ENCODE data around the gene PHF20.

The PHF20 gene

DNA sequence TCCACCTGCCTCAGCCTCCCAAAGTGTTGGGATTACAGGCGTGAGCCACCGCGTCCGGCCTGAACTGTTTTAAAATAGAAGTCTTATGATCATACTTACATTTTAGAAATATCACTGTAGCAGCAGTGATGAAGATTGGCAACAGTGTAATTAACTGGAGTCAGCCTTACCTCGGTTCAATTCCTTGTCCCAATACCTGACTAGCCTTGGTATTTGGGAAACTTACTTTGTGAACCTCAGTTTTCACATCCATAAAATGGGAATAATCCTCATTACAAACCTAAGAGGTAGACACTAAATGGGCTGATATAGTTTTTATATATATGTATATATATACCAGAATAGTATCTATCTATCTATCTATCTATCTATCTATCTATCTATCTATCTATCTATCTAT lies 19.3 kb downstream of the PHF20 start:
- no peak for DNase-seq (ENCODE audit: low spot score)
- in situ Hi-C loops (cut with MboI; ENCODE audit: low sequenced_read_pairs, unreplicated experiment): no loop called here
- TF ChIP-seq, protein P1, sequence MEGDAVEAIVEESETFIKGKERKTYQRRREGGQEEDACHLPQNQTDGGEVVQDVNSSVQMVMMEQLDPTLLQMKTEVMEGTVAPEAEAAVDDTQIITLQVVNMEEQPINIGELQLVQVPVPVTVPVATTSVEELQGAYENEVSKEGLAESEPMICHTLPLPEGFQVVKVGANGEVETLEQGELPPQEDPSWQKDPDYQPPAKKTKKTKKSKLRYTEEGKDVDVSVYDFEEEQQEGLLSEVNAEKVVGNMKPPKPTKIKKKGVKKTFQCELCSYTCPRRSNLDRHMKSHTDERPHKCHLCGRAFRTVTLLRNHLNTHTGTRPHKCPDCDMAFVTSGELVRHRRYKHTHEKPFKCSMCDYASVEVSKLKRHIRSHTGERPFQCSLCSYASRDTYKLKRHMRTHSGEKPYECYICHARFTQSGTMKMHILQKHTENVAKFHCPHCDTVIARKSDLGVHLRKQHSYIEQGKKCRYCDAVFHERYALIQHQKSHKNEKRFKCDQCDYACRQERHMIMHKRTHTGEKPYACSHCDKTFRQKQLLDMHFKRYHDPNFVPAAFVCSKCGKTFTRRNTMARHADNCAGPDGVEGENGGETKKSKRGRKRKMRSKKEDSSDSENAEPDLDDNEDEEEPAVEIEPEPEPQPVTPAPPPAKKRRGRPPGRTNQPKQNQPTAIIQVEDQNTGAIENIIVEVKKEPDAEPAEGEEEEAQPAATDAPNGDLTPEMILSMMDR (IDR thresholded peaks at IDR 0.05; ENCODE audit: borderline replicate concordance, control extremely low read depth, extremely low read depth, insufficient read depth, missing control alignments): no peak

DNA sequence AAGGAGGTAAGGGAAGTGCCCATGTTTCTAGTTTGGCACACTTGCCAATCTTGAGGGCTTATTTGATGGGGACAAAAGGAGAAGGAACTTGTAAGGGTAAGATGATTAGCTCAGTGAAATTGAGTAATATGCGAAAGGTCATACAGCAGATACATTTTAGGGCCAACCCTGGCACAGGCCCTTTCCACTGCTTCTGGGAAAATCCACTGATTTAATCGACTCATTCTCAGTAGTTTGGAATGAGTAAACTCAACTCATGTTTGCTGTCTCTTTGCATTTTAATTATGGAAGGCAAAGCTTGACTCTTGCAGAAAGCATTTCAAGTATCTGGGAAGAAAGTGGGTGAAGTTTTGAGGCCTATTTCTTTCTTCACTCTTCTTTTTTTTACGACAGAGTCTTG lies 20.0 kb downstream of the PHF20 start:
- in situ Hi-C loops (cut with MboI; ENCODE audit: low sequenced_read_pairs, unreplicated experiment): no loop called here
- no peak for DNase-seq (ENCODE audit: low spot score)

DNA sequence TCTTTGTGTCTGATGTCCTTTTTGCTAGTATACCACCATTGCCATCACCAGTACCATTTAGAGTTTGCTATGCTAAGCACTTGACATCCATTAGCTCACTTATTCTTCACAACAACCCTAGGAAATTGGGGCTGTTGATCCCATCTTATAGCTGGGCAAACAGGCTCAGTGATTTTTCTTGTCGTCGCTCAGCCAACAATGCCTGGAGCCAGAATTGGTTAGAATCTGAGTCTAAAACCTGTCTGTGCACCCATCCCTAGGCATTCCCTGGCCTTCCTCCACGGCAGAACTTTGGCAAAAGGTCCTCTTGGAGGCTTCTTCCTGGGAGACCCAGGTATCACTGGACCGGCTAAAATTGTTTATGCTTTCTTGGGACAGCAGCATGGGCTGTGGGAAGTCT lies 20.9 kb downstream of the PHF20 start:
- TF ChIP-seq, protein P1 (IDR thresholded peaks at IDR 0.05; ENCODE audit: borderline replicate concordance, control extremely low read depth, extremely low read depth, insufficient read depth, missing control alignments): no peak
- in situ Hi-C loops (cut with MboI; ENCODE audit: low sequenced_read_pairs, unreplicated experiment): no loop called here
- no peak for DNase-seq (ENCODE audit: low spot score)

More for the DNA sequence above, 20.0 kb downstream of the PHF20 start:
- TF ChIP-seq, protein P1 (IDR thresholded peaks at IDR 0.05; ENCODE audit: borderline replicate concordance, control extremely low read depth, extremely low read depth, insufficient read depth, missing control alignments): no peak

DNA sequence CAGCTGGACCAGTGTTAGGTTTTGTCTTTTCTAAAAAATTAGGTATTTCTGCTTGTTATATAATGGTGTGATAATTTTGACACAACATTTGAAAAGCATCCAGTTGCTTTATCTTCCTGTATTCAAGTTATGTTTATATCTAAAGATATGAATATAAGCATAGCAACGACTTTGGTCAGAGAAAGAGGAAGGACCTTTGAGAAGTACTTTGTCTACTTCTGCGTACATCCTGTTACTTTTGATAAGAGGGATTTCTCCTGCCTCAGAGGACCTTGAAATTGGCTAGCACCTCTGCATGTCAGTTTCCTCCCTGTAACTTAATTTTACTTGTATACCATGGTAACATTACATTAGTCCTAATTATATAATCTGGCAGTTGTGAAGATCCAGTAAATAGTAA lies 24.8 kb downstream of the PHF20 start:
- TF ChIP-seq, protein P1 (IDR thresholded peaks at IDR 0.05; ENCODE audit: borderline replicate concordance, control extremely low read depth, extremely low read depth, insufficient read depth, missing control alignments): no peak
- DNase-seq (ENCODE audit: low spot score): no peak
- in situ Hi-C loops (cut with MboI; ENCODE audit: low sequenced_read_pairs, unreplicated experiment): no loop called here

GRCh38 chr20:35801865-35802264 lies 30.1 kb downstream of the PHF20 start:
- no peak for DNase-seq (ENCODE audit: low spot score)
- in situ Hi-C loops (cut with MboI; ENCODE audit: low sequenced_read_pairs, unreplicated experiment): no loop called here
- TF ChIP-seq, protein P1 (IDR thresholded peaks at IDR 0.05; ENCODE audit: borderline replicate concordance, control extremely low read depth, extremely low read depth, insufficient read depth, missing control alignments): no peak

DNA sequence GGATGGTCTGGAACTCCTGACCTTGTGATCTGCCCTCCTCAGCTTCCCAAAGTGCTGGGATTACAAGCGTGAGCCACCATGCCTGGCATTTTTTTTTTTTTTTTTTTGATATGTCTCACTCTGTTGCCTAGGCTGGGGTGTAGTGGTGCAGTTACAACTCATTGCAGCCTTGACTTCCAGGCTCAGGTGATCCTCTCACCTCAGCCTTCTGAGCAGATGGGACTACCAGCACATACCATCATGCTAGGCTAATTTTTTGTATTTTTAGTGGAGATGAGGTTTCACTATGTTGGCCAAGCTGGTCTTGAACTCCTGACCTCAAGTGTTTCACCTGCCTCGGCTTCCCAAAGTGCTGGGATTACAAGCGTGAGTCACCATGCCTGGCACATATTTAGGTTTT lies 34.3 kb downstream of the PHF20 start:
- DNase-seq (ENCODE audit: low spot score): no peak
- TF ChIP-seq, protein P1 (IDR thresholded peaks at IDR 0.05; ENCODE audit: borderline replicate concordance, control extremely low read depth, extremely low read depth, insufficient read depth, missing control alignments): no peak
- in situ Hi-C loops (cut with MboI; ENCODE audit: low sequenced_read_pairs, unreplicated experiment): no loop called here

DNA sequence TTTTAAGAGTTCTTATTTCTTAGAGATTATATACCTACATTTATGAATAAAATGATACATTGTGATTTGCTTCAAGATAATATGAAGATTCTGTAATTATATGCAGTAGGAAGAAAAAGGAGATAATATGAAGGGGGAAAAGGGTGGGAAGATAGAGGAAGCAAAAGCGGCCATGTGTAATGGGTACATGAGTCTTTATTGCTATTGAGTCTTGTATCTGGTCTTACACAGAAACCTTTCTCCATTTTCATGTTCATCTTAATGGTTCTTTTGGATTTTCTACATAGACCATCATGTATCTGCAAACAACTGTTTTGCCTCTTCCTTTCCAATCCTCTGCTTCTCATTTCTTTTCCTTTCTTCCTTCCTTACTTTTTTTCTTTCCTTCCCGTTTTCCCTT lies 36.1 kb downstream of the PHF20 start:
- DNase-seq (ENCODE audit: low spot score): no peak
- TF ChIP-seq, protein P1 (IDR thresholded peaks at IDR 0.05; ENCODE audit: borderline replicate concordance, control extremely low read depth, extremely low read depth, insufficient read depth, missing control alignments): no peak
- in situ Hi-C loops (cut with MboI; ENCODE audit: low sequenced_read_pairs, unreplicated experiment): no loop called here

Measured in GM13976 (cell line).